ENCODE measurements around the gene MMP13. TPM values are rescaled to one million over a fixed set of nuclear protein-coding genes. Genes with fewer than 3 reads are reported as not detected.

Gene MMP13
- total RNA-seq, 3 donors from 2014 or later (not counting 1 experiment from before 2014, with no cell fraction given), result not detected

DNA sequence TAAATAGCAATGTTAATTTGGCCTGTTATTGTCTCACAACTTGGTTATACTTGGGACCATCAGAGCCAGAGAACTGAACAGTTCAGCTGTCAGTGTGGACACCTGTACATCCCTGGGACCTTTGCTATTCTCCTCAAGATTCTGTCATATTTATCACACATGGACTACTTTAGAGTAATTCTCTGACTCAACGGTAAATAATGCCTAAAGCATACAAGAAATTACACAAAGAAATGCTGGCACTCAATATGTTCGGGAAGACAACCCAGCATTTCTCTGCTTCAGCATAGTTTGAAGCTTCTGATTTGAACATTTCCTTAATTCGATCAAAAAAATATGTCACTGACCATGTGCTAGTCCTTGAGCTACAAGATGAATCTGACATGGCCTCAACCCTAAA lies 34.6 kb upstream of the MMP13 start:
- Histone ChIP-seq H3K4me1 (ENCODE audit: control insufficient read depth, insufficient read depth, low read length) (no peaks in the 10 kb centered on the region), H3K27me3 (ENCODE audit: control insufficient read depth, insufficient read depth, low read length) (no peaks in the 10 kb centered on the region), H3K4me3 (ENCODE audit: low read length) (no peak overlapping the region), H3K36me3 (ENCODE audit: control insufficient read depth, insufficient read depth, low read length) (no peaks in the 10 kb centered on the region), H3K27ac (ENCODE audit: low read length) (no peak overlapping the region), H3K9me3 (ENCODE audit: control insufficient read depth, insufficient read depth, low read length) (no peaks in the 10 kb centered on the region)
- TF ChIP-seq, protein P1, sequence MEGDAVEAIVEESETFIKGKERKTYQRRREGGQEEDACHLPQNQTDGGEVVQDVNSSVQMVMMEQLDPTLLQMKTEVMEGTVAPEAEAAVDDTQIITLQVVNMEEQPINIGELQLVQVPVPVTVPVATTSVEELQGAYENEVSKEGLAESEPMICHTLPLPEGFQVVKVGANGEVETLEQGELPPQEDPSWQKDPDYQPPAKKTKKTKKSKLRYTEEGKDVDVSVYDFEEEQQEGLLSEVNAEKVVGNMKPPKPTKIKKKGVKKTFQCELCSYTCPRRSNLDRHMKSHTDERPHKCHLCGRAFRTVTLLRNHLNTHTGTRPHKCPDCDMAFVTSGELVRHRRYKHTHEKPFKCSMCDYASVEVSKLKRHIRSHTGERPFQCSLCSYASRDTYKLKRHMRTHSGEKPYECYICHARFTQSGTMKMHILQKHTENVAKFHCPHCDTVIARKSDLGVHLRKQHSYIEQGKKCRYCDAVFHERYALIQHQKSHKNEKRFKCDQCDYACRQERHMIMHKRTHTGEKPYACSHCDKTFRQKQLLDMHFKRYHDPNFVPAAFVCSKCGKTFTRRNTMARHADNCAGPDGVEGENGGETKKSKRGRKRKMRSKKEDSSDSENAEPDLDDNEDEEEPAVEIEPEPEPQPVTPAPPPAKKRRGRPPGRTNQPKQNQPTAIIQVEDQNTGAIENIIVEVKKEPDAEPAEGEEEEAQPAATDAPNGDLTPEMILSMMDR (IDR thresholded peaks at IDR 0.05), result no peak
- Mint-ChIP-seq H3K9me3 (no peaks in the 10 kb centered on the region), H3K27me3 (ENCODE audit: low read depth in 2 of 2) (peaks cover 0 to 10% of the 10 kb centered on the region in 2 donors), H3K27ac (no peak overlapping the region), H3K4me3 (no peak overlapping the region), H3K36me3 (no peaks in the 10 kb centered on the region), H3K4me1 (no peaks in the 10 kb centered on the region)
- 93% methylated on average over 3 of the region's 3 CpGs for WGBS (ENCODE audit: insufficient coverage)
- DNase-seq (no peak), ATAC-seq (no peak)
- intact Hi-C loops (cut with micrococcal nuclease), result no loop called here

DNA sequence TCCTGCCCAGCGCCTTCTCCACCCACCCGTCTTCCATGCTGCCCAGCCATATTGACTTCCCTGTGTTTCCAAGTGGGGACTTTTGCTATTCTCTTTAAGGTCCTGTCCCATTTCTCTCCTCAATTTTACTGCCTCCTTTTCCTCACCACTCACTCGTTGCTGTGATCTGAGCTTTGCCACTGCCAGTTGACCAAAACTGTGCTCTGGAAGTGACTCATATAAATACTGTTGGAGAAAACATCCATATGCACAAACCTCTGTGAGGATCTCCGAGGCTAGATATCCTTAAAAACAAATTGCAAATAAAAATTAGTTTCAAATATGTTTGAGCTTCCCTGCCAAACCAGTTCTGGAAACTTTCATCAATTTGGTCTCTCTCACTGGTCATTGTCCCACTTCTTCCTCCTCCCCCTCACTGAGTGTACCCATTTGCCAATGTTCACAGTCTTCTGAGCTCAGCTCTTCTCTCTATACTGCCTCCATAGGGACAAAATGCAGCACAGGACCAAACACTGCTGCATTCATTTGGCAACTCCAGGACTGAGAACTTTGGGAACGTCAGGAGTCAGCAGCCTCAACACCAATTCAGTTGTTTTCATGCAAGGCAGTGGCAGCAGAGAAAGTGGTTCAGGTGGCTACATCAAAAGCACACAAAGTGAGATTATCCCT lies 34.0 kb upstream of the MMP13 start:
- Mint-ChIP-seq H3K27ac (no peak overlapping the region), H3K9me3 (no peaks in the 10 kb centered on the region), H3K27me3 (ENCODE audit: low read depth in 2 of 2) (peaks cover 0 to 10% of the 10 kb centered on the region in 2 donors), H3K4me1 (no peaks in the 10 kb centered on the region), H3K36me3 (no peaks in the 10 kb centered on the region), H3K4me3 (no peak overlapping the region)
- Histone ChIP-seq H3K27ac (ENCODE audit: low read length) (no peak overlapping the region), H3K4me3 (ENCODE audit: low read length) (no peak overlapping the region), H3K27me3 (ENCODE audit: control insufficient read depth, insufficient read depth, low read length) (no peaks in the 10 kb centered on the region), H3K36me3 (ENCODE audit: control insufficient read depth, insufficient read depth, low read length) (no peaks in the 10 kb centered on the region), H3K9me3 (ENCODE audit: control insufficient read depth, insufficient read depth, low read length) (no peaks in the 10 kb centered on the region), H3K4me1 (ENCODE audit: control insufficient read depth, insufficient read depth, low read length) (no peaks in the 10 kb centered on the region)
- DNase-seq, result no peak
- intact Hi-C loops (cut with micrococcal nuclease), result no loop called here
- ATAC-seq, result no peak
- TF ChIP-seq, protein P1 (IDR thresholded peaks at IDR 0.05), result no peak
- WGBS (ENCODE audit: insufficient coverage), result 83% methylated on average over 5 of the region's 5 CpGs

DNA sequence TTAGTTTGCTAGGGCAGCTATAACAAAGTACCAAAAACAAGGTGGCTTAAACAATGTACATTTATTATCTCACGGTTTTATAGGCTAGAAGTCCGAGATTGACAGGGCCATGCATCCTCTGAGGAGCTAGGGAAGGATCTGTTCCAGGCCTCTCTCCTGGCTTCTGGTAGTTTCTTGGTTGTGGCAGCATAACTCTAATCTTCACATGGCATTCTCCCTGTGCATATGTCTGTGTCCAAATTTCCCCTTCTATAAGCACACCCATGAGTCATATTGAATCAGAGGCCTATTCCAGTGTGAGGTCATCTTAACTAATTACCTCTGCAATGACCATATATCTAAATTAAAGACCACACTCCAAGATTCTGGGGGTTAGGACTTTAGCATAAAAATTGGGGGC lies 31.3 kb upstream of the MMP13 start:
- Histone ChIP-seq H3K36me3 (ENCODE audit: control insufficient read depth, insufficient read depth, low read length) (no peaks in the 10 kb centered on the region), H3K4me3 (ENCODE audit: low read length) (no peak overlapping the region), H3K9me3 (ENCODE audit: control insufficient read depth, insufficient read depth, low read length) (no peaks in the 10 kb centered on the region), H3K27me3 (ENCODE audit: control insufficient read depth, insufficient read depth, low read length) (no peaks in the 10 kb centered on the region), H3K4me1 (ENCODE audit: control insufficient read depth, insufficient read depth, low read length) (no peaks in the 10 kb centered on the region), H3K27ac (ENCODE audit: low read length) (no peak overlapping the region)
- Mint-ChIP-seq H3K27ac (no peak overlapping the region), H3K4me1 (no peaks in the 10 kb centered on the region), H3K36me3 (no peaks in the 10 kb centered on the region), H3K9me3 (no peaks in the 10 kb centered on the region), H3K4me3 (no peak overlapping the region), H3K27me3 (ENCODE audit: low read depth in 2 of 2) (peaks cover 0 to 10% of the 10 kb centered on the region in 2 donors)
- intact Hi-C loops (cut with micrococcal nuclease), result no loop called here
- WGBS (ENCODE audit: insufficient coverage), result 86% methylated on average over 2 of the region's 2 CpGs
- ATAC-seq, result no peak
- TF ChIP-seq, protein P1 (IDR thresholded peaks at IDR 0.05), result no peak
- DNase-seq, result no peak

DNA sequence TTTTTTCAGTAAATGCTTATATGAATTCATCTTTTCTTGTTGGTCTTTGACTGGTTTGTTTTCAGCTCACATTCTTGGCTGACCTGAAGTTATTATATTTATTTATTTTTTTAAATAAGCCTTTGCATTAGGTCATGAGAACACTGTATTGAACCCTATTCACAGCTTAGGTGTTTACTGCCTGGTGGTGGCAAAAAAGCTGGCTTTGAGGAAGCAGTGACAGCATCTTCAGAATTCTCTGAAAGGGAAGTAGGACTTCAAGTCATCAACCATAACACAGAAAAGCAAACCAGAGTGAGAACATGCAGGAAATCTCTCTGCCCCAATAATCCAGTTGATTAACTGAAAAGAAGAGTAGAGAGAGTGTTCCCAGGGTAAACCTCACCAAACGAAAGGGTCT lies 30.3 kb upstream of the MMP13 start:
- H3K36me3 Mint-ChIP-seq, result no peaks in the 10 kb centered on the region
- DNase-seq (no peak), ATAC-seq (no peak)
- H3K9me3 Mint-ChIP-seq, result no peaks in the 10 kb centered on the region
- TF ChIP-seq, protein P1 (IDR thresholded peaks at IDR 0.05), result no peak
- no peak overlapping the region for H3K4me3 ChIP-seq (ENCODE audit: low read length)
- H3K4me1 Mint-ChIP-seq, result peaks cover 0 to 3% of the 10 kb centered on the region in 2 donors
- peaks cover 0 to 8% of the 10 kb centered on the region in 2 donors for H3K27me3 Mint-ChIP-seq (ENCODE audit: low read depth in 2 of 2)
- no peaks in the 10 kb centered on the region for H3K9me3 ChIP-seq (ENCODE audit: control insufficient read depth, insufficient read depth, low read length)
- no peak overlapping the region for H3K4me3 Mint-ChIP-seq
- WGBS (ENCODE audit: insufficient coverage), result 100% methylated on average over 1 of the region's 1 CpG
- no peaks in the 10 kb centered on the region for H3K36me3 ChIP-seq (ENCODE audit: control insufficient read depth, insufficient read depth, low read length)
- no peaks in the 10 kb centered on the region for H3K4me1 ChIP-seq (ENCODE audit: control insufficient read depth, insufficient read depth, low read length)
- no peak overlapping the region for H3K27ac Mint-ChIP-seq
- no peaks in the 10 kb centered on the region for H3K27me3 ChIP-seq (ENCODE audit: control insufficient read depth, insufficient read depth, low read length)
- intact Hi-C loops (cut with micrococcal nuclease), result no loop called here
- no peak overlapping the region for H3K27ac ChIP-seq (ENCODE audit: low read length)

Measured in natural killer cell (primary cell).